Gastrocnemius medialis (tissue), 4 donors: ENCODE results near the gene IDI1.

Experiments used
- POLR2A ChIP-seq, 2 donors: fragments of 450-650 bp; IDR thresholded peaks; one replicate each; pipeline ENCODE4 v1.6.1; 2017; ENCODE audit warnings: antibody characterized with exemption in 2 of 2, mild to moderate bottlenecking in 2 of 2, moderate library complexity in 2 of 2
- TF ChIP-seq, protein P1 (sequence below), 5 experiments: fragments of 450-650 bp in 3 of 5; fragments of 200-600 bp in 2 of 5; sonication (generic) in 2 of 5; IDR thresholded peaks in 4 of 5; conservative IDR thresholded peaks in 1 of 5; 1 replicate in 4 of 5; 2 replicates in 1 of 5; pipeline ENCODE4 v1.5.1; 2016 to 2019; ENCODE audit warnings: antibody characterized with exemption in 5 of 5, mild to moderate bottlenecking in 3 of 5, moderate library complexity in 3 of 5

- TF ChIP-seq, protein P1, sequence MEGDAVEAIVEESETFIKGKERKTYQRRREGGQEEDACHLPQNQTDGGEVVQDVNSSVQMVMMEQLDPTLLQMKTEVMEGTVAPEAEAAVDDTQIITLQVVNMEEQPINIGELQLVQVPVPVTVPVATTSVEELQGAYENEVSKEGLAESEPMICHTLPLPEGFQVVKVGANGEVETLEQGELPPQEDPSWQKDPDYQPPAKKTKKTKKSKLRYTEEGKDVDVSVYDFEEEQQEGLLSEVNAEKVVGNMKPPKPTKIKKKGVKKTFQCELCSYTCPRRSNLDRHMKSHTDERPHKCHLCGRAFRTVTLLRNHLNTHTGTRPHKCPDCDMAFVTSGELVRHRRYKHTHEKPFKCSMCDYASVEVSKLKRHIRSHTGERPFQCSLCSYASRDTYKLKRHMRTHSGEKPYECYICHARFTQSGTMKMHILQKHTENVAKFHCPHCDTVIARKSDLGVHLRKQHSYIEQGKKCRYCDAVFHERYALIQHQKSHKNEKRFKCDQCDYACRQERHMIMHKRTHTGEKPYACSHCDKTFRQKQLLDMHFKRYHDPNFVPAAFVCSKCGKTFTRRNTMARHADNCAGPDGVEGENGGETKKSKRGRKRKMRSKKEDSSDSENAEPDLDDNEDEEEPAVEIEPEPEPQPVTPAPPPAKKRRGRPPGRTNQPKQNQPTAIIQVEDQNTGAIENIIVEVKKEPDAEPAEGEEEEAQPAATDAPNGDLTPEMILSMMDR (IDR thresholded peaks at IDR 0.05 in 4 of 5, conservative IDR thresholded peaks at IDR 0.05 in 1 of 5), result no peak
- no peak for TF ChIP-seq POLR2A (IDR thresholded peaks at IDR 0.05)
Measured at GRCh38 chr10:1006573-1006972, 42.3 kb downstream of the IDI1 start.
